GM19238 (cell line): Measurements from ENCODE around the gene ARTN.

Experiments
- DNase-seq: peaks from one replicate; pipeline ENCODE4 v3.0.0; 2011; ENCODE audit warnings: low spot score; ENCODE audit not compliant: insufficient read length

The ARTN gene

DNA sequence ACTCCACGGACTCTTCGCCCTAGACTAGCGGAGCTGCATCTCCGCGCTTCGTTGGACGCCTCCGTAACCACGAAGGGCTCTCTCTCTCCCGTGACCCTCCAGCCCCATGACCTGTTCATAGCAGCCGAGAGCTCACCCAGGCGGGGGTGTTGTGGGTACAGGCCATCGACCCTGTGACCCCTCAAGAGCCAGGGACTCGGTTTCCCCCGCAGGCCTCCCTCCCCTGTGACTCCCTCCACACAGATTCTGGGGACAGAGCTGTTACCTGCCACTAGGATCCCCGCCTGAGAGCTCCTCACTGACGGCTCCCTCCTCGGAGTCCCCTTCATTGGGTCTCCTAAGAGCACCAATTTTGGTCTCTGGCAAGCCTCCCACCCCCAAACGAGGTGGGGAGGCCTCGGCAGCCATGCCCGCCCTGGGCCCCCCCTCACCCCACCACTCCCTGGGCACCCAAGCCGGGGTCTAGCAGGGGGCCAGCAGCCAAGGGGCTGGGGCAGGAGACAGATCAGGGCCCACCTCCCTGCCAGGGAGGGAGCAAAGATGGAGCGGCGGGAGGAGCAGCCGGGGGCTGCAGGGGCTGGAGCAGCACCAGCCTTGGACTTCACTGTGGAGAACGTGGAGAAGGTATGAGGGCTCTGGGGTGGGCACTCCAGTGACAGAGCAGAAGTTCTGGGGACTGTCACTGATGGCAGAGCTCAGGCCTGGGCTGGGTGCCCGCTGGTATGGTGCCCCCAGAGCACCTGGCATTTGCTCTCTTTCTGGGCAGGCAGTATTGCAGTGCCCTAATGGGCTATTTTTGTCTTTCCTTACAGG is 13.7 kb downstream of the ARTN start:
- no peak for DNase-seq

DNA sequence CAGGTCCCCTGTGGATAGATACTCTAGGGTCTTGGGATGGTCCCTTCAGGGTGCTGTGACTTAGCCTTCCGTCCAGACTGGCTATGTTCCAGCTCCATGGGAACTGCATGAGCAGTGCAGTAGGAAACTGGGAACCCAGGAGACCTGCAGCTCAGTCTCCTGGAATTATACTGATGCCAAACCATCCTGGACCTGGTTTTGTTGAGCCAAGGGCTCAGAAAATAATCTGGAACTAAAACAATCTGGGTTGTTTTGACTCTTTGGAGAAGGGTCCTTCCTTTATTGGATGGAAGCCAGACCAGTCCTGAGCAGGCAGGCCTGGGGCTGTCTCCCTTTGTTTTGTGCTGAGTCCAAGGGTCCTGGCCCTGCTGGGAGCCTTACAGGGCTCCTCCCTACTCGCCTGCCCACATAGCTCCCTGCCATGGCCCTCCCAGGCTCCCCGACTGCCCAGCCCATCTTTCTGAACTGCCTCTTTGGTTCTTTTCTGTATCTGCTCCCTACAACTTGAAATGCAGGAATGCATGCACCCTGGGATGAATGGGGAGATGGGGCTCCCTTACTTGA is 14.4 kb downstream of the ARTN start:
- DNase-seq, result no peak

DNA sequence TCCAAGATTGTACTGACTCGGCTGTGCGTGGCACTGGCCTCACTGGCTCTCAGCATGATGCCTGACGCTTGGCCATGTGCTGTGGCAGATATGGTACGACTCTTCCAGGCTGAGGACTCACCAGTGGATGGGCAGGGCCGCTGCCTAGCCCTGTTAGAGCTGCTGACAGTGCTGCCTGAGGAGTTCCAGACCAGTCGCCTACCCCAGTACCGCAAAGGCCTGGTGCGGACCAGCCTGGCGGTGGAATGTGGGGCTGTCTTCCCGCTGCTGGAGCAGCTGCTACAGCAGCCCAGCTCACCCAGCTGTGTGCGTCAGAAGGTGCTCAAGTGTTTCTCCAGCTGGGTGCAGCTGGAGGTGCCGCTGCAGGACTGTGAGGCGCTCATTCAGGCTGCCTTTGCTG is 16.1 kb downstream of the ARTN start:
- DNase-seq, result no peak

DNA sequence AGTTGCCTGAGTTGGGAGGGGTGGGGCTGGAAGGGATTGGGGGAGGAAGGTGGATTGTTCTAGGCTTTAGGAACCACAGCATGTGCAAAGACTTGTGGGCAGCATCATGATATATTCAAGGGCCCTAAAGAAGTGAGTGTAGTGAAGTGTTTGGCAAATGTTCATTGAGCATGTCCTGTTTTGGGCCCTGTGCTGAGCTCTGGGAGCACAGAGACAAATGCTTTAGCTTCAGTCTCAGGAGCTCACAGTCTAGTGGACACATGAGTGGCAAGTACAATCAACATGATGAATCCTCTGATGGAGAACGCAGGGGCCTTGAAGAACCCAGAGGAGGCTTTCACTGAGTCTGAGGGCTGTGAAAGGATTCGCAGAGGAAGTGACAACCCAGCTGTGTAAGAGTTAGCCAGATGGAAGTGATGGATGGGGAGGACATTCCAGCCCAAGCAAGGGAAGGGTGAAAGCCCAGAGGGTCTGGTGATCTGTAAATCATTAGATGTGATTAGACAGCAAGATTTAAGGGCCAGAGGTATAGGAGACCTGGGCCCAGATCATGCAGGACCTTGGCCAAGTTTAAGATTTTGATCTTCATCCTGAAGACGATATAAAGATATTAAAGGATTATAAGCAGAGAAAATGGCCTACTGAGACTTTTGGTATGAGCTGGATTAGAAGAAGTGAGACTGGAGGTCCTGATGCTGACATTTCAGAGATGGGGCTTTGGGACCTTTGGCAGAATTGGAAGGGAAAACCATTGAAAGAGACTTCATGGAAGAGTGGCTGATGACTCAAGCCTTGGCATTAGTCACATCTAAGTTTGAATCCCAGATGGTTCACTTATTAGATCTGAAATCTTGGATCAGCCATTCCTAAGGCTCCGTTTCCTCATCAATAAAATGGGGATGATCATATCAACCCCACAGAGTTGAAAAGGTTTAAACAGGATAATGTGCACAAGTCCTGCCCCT is 17.7 kb downstream of the ARTN start:
- DNase-seq, result no peak

DNA sequence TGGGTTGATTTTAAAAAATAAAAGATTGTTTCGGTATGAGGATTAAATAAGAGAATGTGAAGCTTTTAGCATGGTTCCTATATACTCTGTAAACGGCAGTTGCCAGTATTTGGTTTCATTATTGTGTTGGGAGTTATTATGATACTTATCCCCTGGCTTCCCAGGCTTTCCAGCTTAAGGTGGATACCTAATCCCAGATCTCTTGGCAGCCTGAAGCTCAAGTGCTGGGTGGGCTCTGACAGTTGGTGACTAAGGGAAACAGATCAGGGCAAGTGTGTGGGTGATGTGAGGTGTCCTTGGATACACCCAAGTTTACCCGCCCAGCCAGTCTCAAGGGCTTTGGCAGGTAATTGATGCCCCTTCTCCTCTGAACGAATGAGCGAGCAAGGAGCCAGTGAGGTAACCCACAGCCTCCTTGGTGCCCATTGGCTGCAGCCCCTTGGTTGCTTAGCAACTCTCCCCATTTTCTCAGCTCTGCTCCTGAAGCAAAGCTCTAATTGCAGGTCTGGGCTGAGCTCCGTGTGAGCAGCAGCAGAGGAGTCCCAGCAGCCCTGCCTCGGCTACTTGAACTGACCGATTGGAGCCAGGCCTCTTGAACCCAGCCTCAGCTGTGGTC is 19.2 kb downstream of the ARTN start:
- no peak for DNase-seq

DNA sequence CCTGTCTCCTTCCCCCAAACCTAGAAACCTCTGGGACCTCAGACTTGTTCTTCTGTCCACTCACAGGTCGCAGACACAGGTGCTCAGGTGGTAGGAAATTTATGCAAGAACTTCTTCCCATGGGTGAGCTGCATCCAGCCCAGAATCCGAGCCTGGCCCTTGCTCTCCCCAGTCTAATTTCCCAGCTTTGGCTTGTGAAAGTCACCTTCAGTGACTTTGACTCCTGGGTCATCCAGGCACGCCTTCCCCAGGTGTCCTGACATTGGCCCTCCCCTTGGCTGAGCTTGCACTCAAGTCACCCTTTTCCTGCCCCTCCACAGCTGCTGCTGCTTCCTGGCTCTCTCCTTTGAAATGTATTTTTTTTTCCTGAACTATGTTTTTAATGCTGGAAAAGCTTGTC is 19.8 kb downstream of the ARTN start:
- DNase-seq, result no peak

DNA sequence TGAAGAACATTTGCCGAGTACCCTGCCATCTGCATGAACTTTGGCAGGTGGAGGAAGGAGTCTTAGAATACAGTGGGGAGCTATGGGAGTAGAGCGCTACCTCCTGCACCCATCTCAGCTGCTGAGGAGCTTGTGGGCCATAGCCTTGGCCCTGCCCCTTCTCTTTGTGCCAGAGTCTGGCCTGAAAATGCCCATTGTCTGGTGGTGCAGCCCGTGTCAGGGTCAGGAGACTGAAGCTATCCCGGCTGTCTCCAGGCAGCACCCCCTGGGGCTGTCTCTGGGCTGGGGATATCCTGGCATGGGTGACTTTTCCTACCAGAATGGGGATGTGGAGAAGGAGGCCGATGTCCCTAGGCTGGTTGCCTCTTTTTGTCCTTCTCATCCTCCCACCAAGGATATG is 20.4 kb downstream of the ARTN start:
- DNase-seq, result no peak

DNA sequence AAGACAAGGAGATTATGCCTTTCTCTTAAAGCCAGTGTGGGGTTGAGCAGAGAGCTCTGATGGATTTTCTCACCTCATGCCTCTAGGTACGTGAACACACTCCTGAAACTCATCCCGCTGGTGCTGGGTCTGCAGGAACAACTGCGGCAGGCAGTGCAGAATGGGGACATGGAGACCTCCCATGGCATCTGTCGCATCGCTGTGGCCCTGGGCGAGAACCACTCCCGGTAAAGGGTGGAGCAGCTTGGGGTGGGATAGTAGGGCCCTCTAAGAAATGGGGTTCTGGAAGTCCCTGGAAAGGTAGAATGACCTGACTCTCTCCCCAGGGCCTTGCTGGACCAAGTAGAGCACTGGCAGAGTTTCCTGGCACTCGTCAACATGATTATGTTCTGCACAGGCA is 22.6 kb downstream of the ARTN start:
- DNase-seq, result no peak

DNA sequence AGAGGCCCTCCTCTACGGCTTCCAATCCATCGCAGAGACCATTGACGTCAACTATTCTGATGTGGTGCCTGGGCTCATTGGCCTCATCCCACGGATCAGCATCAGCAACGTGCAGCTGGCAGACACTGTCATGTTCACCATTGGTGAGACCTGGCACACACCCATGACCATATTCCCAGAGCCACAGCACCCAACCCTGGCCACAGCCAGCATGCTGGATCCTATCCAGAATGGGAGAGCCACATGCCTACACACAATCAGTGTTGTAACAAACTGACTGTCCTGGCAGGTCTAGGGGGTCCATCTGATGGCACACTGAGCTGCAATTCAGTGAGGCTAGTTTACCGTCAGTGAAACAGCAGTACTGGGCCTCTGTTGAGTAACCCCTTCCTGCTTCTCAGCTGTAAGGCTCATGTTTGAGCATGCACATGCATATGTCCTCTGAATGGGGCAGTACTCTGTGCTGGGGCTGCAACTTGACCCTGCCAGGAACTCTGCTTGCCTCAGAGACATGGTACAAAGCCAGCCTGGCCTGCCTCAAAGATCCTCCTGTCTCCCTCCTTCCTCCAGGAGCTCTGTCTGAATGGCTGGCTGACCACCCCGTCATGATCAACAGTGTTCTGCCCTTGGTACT is 23.9 kb downstream of the ARTN start:
- no peak for DNase-seq

DNA sequence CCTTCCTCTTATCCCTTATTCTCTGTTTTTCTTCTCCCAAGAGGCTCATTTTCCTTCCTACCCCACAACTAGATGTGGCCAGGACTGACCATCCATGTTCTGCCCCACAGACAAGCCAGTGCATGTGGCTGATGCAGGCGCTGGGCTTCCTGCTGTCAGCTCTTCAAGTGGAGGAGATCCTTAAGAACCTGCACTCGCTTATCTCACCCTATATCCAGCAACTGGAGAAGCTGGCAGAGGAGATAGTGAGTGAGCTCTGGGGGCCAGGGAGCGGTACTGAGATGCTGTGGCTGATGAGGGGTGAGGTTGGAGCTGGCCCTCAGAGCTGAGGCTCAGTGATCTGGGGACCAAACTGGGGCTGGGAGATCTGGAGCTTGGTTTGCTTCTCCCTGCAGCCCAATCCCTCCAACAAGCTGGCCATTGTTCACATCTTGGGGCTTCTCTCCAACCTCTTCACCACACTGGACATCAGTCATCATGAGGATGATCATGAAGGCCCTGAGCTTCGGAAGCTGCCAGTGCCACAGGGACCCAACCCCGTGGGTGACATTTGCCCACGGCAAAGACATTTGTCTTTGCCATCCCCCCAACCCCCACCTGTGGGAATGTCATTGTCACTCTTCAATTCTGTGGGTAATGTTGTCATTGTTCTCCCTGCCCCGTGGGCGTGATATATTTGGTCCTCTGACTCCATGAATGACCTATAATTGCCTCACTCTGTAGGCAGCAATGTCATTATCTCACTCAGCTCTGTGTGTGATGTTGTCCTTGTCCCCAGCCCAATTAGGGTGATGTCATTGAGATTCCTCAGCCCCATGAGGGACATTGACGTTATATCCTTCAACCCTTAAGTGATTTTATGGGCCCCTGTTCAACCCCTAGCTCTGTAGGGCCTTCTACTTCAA is 25.0 kb downstream of the ARTN start:
- no peak for DNase-seq

DNA sequence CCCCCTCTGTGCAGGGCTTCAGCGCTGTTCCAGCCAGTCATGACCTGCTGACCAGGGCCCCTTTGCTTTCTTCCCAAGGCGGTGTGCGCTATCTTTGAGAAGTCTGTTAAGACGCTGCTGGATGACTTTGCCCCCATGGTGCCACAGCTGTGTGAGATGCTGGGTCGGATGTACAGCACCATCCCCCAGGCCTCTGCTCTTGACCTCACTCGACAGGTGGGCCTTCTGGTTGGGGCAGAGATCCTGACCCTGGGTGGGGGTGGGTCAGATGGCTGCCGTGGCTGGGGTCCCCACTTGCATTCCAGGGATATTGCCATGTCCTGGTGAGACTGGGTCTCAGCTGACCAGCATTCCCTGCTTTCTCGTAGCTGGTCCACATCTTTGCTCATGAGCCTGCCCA is 27.2 kb downstream of the ARTN start:
- no peak for DNase-seq

DNA sequence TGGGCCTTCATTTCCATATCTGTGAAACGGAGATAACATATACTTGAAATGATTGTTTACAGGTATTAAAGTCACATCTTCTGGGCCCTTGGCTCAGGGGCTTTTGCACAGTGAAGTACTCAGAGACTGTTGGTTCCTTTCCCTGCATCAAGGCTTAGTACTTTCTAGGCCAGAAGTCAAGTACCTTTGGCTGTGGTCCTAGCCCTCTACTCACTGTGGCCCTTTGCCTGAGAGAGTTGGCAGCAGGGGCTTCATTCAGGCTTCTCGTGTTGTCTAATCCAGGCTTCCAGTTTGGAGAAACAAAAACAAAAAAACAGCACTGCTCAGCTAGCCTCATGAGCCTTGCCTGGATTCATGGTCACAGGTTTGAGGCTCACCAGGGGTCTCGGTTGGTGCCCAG is 28.1 kb downstream of the ARTN start:
- DNase-seq, result no peak

DNA sequence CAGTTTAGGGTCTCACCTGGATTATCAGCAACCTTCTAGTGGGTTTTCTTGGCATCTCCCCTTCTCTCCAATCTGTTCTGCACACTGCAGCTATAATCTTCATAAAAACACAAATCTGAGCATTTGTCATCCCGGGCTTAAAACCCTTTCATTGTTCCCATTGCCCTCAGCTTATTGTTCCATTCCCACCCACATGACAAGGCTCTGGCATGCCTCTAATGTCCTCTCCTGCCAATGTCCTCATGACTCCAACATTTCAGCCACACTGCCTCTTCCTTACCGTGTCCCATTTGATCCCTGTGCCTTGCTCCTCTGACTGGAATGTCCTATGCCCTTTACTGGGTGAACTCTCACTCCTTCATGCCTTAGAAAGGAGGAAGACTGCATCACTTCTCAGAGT is 28.7 kb downstream of the ARTN start:
- DNase-seq, result no peak

DNA sequence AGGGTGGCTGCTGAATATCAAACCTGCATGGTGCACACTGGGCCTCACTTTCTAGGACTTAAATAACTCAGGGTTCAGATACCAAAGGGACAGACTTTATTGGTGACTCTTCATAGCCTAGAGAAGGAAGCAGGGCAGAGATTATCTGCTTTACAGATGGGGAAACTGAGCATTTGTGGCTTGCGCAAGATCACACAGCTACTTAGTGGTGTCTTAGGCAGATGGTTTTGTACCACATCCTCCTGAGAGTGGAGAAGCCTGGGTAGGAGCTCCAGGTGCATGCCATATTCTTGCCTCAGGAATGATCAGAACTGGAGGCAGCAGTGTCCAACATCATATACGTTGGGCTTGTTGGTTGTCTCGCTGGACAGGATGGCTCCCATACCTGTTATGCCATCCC is 29.4 kb downstream of the ARTN start:
- no peak for DNase-seq

DNA sequence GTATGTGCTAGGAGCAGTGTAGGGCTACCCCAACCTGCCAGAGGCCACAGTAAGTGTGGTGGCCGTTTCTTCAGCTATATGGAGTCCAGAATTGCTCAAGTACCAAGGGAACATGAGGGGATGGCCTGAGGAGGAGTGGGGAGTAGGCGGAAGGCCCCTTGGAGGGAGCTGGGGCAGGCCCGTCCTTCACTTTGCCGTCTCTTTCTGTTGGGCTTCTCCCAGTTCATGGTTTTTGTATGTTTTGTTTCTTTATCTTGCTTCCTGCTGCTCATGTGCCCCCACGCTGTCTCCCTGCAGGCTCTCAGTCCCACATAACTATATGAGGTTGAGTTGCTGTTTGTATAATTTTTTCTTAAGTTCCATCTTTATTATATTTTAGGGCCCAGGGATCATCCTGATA is 30.3 kb downstream of the ARTN start:
- DNase-seq, result no peak

DNA sequence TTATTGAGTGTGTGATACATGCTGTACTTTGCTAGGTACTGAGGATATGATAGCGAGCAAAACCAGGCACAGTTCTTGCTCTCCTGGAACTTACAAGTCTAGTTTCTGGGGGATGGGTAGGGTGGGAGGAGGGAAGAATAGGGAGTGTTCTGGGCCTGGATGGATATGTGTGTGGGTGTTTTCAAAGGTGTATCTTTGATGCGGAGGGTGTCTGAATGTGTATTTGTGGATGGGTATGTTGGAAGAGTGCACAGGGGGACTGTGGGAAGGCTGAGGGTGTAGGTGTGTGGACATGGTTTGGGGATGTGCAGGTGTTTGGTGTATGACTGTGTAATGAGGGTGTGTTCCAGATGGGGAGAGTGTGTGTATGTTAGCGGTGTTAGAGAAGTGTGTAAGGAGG is 31.7 kb downstream of the ARTN start:
- DNase-seq, result no peak

DNA sequence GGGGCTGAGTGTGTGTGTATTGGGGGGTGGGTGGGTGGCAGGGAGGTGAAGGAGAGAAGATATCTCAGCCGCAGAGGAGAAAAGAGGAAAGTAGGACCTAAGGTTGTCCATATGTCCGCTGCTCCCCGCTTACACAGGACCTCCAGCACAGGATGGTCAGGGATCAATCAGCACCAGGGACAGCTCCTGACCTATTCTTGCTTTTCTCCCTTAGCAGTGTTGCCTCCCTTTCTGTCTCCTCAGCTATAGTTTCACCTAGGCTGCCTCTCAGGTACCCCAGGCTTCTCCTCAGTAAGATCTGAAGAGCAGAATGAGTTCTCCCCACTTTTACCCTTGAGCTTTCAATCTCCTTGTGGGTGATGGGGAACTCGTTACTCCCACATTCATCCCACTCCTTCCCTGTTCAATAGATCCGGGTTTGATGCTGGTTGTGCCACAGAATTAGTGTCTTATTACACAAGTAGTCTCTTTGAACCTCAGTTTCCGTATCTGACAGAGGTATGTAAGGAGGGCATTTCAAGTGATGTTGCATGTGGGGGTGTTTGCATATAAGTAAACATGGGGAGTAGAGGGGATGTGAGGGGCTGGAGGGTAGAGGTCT is 34.8 kb downstream of the ARTN start:
- no peak for DNase-seq

DNA sequence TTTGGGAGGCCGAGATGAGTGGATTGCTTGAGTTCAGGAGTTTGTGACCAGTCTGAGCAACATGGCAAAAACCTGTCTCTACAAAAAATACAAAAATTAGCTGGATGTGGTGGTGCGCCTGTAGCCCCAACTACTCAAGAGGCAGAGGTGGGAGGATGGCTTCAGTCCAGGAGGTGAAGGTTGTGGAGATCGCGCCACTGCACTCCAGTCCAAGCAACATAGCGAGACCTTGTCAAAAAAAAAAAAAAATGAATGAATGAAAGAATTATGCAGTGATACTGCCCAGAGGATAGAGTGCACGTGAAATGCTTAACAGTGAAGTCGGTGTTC is 35.8 kb downstream of the ARTN start:
- DNase-seq, result no peak

DNA sequence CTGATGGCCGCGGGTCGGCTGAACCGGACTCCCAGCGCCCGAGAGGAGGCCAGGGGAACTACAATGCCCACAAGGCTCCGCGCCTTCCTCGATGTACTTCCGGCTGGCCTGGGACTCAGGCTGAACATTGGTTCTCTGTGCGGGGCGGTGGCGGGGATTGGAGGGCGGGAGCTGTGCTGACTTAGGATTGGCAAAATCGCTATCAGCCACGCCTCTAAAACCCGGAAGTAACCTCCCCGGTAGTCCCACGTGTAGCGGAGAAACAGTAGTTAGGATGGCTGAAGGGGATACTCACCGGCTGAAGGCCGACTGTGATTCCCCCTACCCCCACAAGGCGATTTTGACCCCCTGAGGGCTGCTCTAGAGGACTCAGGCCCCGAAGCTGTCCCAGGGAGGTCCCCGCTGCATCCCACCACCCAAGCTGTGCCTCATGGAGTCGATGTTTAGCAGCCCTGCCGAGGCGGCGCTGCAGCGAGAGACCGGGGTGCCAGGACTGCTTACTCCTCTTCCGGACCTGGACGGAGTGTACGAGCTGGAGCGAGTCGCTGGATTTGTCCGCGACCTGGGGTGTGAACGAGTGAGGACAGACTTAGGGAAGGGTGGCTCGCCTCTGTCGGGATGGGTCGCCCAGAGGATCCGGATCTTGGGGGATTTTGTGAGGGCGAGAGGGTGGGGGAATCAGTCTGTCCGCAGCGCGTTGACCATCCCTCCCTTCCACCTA is 36.3 kb downstream of the ARTN start, which contains the start of gene DPH2:
Gene DPH2 (plus strand): TSS at position 265 of the 721 bp plus-strand sequence. CDS start 166 bp downstream, at position 431.
- peak; percentile 100 for DNase-seq
